DMS53 treated with DMSO at 0.1 percent for 48 hours (cell line): ENCODE data around the gene ELANE.

Experiments
- DNase-seq: peaks from one replicate; lab custom pipeline; 2025; ENCODE audit not compliant: unreplicated experiment; lab: John Stamatoyannopoulos, UW

The ELANE gene

GRCh38 chr19:861141-861755, 9.1 kb downstream of the ELANE start:
- DNase-seq: no peak

- DNase-seq: no peak
Measured at GRCh38 chr19:861756-862580, 9.9 kb downstream of the ELANE start.

- no peak for DNase-seq
Measured at GRCh38 chr19:862581-863314, 10.6 kb downstream of the ELANE start.

- DNase-seq: no peak
Measured at GRCh38 chr19:863315-863620, 11.2 kb downstream of the ELANE start.

- no peak for DNase-seq
Measured at GRCh38 chr19:866769-867300, 14.7 kb downstream of the ELANE start.

- no peak for DNase-seq
Measured at GRCh38 chr19:867301-867793, 15.2 kb downstream of the ELANE start.

GRCh38 chr19:867855-868457, 15.9 kb downstream of the ELANE start:
- no peak for DNase-seq

GRCh38 chr19:868458-869244, 16.5 kb downstream of the ELANE start:
- DNase-seq: no peak

GRCh38 chr19:869245-870177, 17.4 kb downstream of the ELANE start:
- no peak for DNase-seq

- DNase-seq: no peak
Measured at GRCh38 chr19:870314-870713, 18.2 kb downstream of the ELANE start.

GRCh38 chr19:870963-871401, 18.9 kb downstream of the ELANE start:
- no peak for DNase-seq

GRCh38 chr19:871446-872265, 19.6 kb downstream of the ELANE start:
- DNase-seq: no peak

GRCh38 chr19:872266-872951, 20.3 kb downstream of the ELANE start:
- no peak for DNase-seq

GRCh38 chr19:873084-873483, 21.0 kb downstream of the ELANE start:
- DNase-seq: no peak

- no peak for DNase-seq
Measured at GRCh38 chr19:873561-874041, 21.5 kb downstream of the ELANE start.

- DNase-seq: no peak
Measured at GRCh38 chr19:875265-875879, 23.3 kb downstream of the ELANE start.

- no peak for DNase-seq
Measured at GRCh38 chr19:876089-876488, 24.0 kb downstream of the ELANE start.
